Heart right ventricle (tissue), 16 donors: ENCODE data around the gene MBTPS1. TPM values are rescaled to one million over a fixed set of nuclear protein-coding genes. Genes with fewer than 3 reads are reported as not detected.

ENCODE experiments used
- ATAC-seq, 8 donors: fragments of 200-7000 bp; cut with Tn5 transposase; one replicate each; pipeline ENCODE4 v1.9.1; 2020; ENCODE audit warnings: mild to moderate bottlenecking in 8 of 8, moderate library complexity in 8 of 8, moderate number of reproducible peaks in 1 of 8
- DNase-seq, 2 donors: peaks; one replicate each; pipeline ENCODE4 v3.0.0-alpha.2; 2020
- H3K27ac ChIP-seq, 10 donors: fragments of 200-600 bp; sonication (generic) in 2 of 10; one replicate each; pipeline versions ENCODE4 v1.5.0 to v1.8.0; 2020 to 2022; ENCODE audit warnings: mild to moderate bottlenecking in 3 of 10
- H3K27me3 ChIP-seq, 7 donors: fragments of 200-600 bp; one replicate each; pipeline ENCODE4 v1.8.0; 2021 to 2022; ENCODE audit warnings: mild to moderate bottlenecking in 2 of 7
- H3K36me3 ChIP-seq, 9 donors: fragments of 200-600 bp; sonication (generic) in 1 of 9; one replicate each; pipeline versions ENCODE4 v1.5.0 to v1.8.0; 2020 to 2022; ENCODE audit warnings: mild to moderate bottlenecking in 2 of 9
- H3K4me1 ChIP-seq, 9 donors: fragments of 200-600 bp; sonication (generic) in 1 of 9; one replicate each; pipeline versions ENCODE4 v1.5.0 to v1.8.0; 2020 to 2022; ENCODE audit warnings: mild to moderate bottlenecking in 4 of 9
- H3K4me3 ChIP-seq, 10 donors: fragments of 200-600 bp; sonication (generic) in 2 of 10; one replicate each; pipeline versions ENCODE4 v1.5.0 to v1.8.0; 2020 to 2022; ENCODE audit warnings: mild to moderate bottlenecking in 7 of 10, moderate library complexity in 2 of 10
- H3K9me3 ChIP-seq, 11 donors: fragments of 200-600 bp in 10 of 11; sonication (generic) in 2 of 11; one replicate each; pipeline versions ENCODE4 v1.5.0 to v1.8.0; 2013 to 2022; ENCODE audit warnings: mild to moderate bottlenecking in 2 of 11, control low read depth in 1 of 11, moderate library complexity in 1 of 11
- WGBS, 2 donors: extraction: QIAGEN DNeasy Blood & Tissue Kit; methylation state at CpG; one replicate each; pipeline ENCODE4 v1.1.7; 2013; ENCODE audit warnings: inconsistent platforms in 1 of 2; 5-methylcytosine and 5-hydroxymethylcytosine counted together
- intact Hi-C, 10 donors: fragments of 100-400 bp; cut with DNase I; formaldehyde crosslinking; loops; one replicate each; pipeline versions ENCODE4 v1.11.1 to v1.14.2; 2022
- polyA plus RNA-seq, 2 donors: library from polyadenylated mRNA; stranded (reverse); fragments of 200-250 nt; gene quantifications; one replicate each; pipeline ENCODE4 v1.2.3, GENCODE V29; 2013
- total RNA-seq, 10 donors: library from RNA; stranded (reverse); fragmentation: NEBNext Ultra II Directional in 3 of 10; extraction: Animal tissue kit (Norgen Biotek cat#: 25700) in 3 of 10; gene quantifications; one replicate each; pipeline versions ENCODE4 v1.2.1 to v1.2.4, GENCODE V29; 2021 to 2023
- TF ChIP-seq, protein P1 (sequence below), 9 donors: fragments of 200-600 bp; sonication (generic) in 2 of 9; IDR thresholded peaks; one replicate each; pipeline versions ENCODE4 v1.5.0 to v1.8.0; 2021 to 2022; ENCODE audit warnings: antibody characterized with exemption in 9 of 9, mild to moderate bottlenecking in 5 of 9, moderate library complexity in 1 of 9
- donor health status: Arrhythmogenic right ventricular cardiomyopathy.
- donor health status: ischemic (EF 13 %, LVEDD 7.1; RV severe dilation, severe dysfunction).
- donor health status: healthy with polysubstance abuse.
- donor health status: DM: no; HTN: yes; CAD: no.
- donor health status: DM: no; HTN: no; CAD: no.
- donor health status: ischemic (EF 25% LVEDD 6.9; RV normal size, moderate dysfunction).
- donor health status: ischemic (EF 25% LVEDD 5.7; RV mildly dilated, moderate dysfunction).
- donor health status: healthy.
- donor health status: DM: yes; HTN: yes; CAD: no.
- donor health status: Ischemic cardiomyopathy.
- donor health status: ischemic (EF 35%, LVEDD 5.7; RV mildly dilated, moderate dysfunction).
- donor health status: nonischemic (EF 11% LVEDD 7.7; RV severe dilation, severe dysfunction).
- donor health status: DM: yes; HTN: yes; CAD: no.
- donor health status: PGD.
- donor health status: ischemic (EF 29% LVEDD 5.4; RV normal size, mild dysfunction).
- donor health status: nonischemic (EF 23%, LVEDD 6.1; RV moderate dilation, normal function).

Gene MBTPS1
- total and polyA plus RNA-seq, 12 donors: 41.4 to 122 (median 66.0) TPM

GRCh38 chr16:84020353-84020752, 96.4 kb downstream of the MBTPS1 start:
- peaks cover 0 to 36% (median 3%) of the 10 kb centered on the region in 11 donors for H3K9me3 ChIP-seq
- peaks cover 0 to 11% (median 0%) of the 10 kb centered on the region in 7 donors for H3K27me3 ChIP-seq
- TF ChIP-seq, protein P1, sequence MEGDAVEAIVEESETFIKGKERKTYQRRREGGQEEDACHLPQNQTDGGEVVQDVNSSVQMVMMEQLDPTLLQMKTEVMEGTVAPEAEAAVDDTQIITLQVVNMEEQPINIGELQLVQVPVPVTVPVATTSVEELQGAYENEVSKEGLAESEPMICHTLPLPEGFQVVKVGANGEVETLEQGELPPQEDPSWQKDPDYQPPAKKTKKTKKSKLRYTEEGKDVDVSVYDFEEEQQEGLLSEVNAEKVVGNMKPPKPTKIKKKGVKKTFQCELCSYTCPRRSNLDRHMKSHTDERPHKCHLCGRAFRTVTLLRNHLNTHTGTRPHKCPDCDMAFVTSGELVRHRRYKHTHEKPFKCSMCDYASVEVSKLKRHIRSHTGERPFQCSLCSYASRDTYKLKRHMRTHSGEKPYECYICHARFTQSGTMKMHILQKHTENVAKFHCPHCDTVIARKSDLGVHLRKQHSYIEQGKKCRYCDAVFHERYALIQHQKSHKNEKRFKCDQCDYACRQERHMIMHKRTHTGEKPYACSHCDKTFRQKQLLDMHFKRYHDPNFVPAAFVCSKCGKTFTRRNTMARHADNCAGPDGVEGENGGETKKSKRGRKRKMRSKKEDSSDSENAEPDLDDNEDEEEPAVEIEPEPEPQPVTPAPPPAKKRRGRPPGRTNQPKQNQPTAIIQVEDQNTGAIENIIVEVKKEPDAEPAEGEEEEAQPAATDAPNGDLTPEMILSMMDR (IDR thresholded peaks at IDR 0.05): no peak
- WGBS, 2 donors: 51 to 59% methylated on average over 9 of the region's 9 CpGs
- intact Hi-C loops: no loop called here
- no peaks in the 10 kb centered on the region for H3K36me3 ChIP-seq
- no peak overlapping the region for H3K27ac ChIP-seq
- DNase-seq (peak in 1 of 2 donors; percentile 41), ATAC-seq (peak in 6 of 8 donors; percentile 49 to 78 (median 59))
- peaks cover 0 to 9% (median 0%) of the 10 kb centered on the region in 9 donors for H3K4me1 ChIP-seq
- H3K4me3 ChIP-seq: no peak overlapping the region

DNA sequence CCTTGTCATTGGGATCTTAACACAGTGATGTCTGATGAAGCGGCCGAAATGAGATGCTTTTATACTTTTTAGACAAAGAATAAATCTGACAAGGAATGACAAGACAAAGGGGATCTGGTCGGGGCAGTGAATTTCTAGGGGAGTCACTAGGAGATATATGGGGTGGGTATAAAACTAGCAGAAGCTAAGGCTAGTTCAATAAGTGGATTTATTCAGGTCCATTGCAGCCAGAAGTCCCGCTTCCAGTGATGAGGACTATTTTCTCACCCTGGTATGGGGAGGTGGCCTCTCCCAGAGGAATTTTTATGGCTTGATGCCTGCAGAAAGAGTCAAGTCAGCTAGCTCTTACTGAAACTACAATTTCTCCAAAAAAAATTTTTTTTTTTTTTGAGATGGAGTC, 98.0 kb downstream of the MBTPS1 start:
- intact Hi-C loops: no loop called here
- no peak for DNase-seq
- 88 to 89% methylated on average over 4 of the region's 4 CpGs for WGBS, 2 donors
- no peak for ATAC-seq
- Histone ChIP-seq H3K4me1 (peaks cover 0 to 9% (median 0%) of the 10 kb centered on the region in 9 donors), H3K27ac (no peak overlapping the region), H3K9me3 (peaks cover 0 to 36% (median 3%) of the 10 kb centered on the region in 11 donors), H3K4me3 (no peak overlapping the region), H3K36me3 (no peaks in the 10 kb centered on the region), H3K27me3 (peaks cover 0 to 8% (median 0%) of the 10 kb centered on the region in 7 donors)
- TF ChIP-seq, protein P1 (IDR thresholded peaks at IDR 0.05): no peak

DNA sequence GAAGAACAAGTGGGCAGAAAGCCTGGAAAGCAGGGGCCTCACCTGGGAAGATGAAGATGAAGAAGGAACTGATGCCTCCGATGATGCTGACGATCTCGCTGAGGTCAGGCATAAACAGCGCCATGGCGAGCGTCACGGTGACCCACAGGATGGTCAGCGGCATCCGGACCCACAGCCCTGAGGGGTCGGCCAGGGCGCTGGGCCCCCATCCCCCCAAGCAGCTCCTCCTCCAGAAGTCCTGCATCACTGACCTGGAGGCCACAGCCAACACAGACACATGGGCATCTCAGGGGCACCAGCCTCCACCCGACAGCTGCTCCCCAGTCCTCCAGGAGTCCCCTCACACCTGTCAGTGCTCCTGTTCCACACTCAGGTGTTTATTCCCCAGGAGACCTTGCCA, 100.3 kb downstream of the MBTPS1 start:
- 95 to 96% methylated on average over 12 of the region's 12 CpGs for WGBS, 2 donors
- no peak for ATAC-seq
- intact Hi-C loops: no loop called here

DNA sequence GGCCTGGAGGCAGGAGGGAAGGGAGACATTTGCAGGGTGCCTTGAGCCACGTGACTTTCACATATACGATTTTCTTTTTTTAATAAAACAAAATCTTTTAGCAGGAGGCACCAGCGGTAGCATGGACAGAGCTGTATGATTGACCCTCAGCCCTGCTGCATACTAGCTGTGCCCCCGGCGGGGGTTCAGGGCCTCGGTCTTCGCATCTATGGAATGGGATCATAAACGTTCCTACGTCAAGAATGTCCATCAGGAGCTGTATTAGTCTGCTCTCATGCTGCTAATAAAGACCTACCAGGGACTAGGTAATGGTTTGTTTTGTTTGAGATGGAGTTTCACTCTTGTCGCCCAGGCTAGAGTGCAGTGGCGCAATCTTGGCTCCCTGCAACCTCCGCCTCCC, 101.3 kb downstream of the MBTPS1 start:
- TF ChIP-seq, protein P1 (IDR thresholded peaks at IDR 0.05): no peak
- ATAC-seq: no peak
- Histone ChIP-seq H3K27ac (no peak overlapping the region), H3K4me1 (peaks cover 0 to 8% (median 0%) of the 10 kb centered on the region in 9 donors), H3K4me3 (no peak overlapping the region), H3K9me3 (peaks cover 0 to 13% (median 0%) of the 10 kb centered on the region in 11 donors), H3K27me3 (peaks cover 0 to 8% (median 0%) of the 10 kb centered on the region in 7 donors), H3K36me3 (no peaks in the 10 kb centered on the region)
- 82 to 89% methylated on average over 12 of the region's 12 CpGs for WGBS, 2 donors
- intact Hi-C loops: no loop called here
- DNase-seq: no peak

More for the DNA sequence above, 100.3 kb downstream of the MBTPS1 start:
- TF ChIP-seq, protein P1 (IDR thresholded peaks at IDR 0.05): no peak
- H3K4me1 ChIP-seq: peaks cover 0 to 9% (median 0%) of the 10 kb centered on the region in 9 donors
- no peak for DNase-seq
- H3K27me3 ChIP-seq: peaks cover 0 to 8% (median 0%) of the 10 kb centered on the region in 7 donors
- H3K36me3 ChIP-seq: no peaks in the 10 kb centered on the region
- H3K27ac ChIP-seq: no peak overlapping the region
- peaks cover 0 to 24% (median under 1%) of the 10 kb centered on the region in 11 donors for H3K9me3 ChIP-seq
- no peak overlapping the region for H3K4me3 ChIP-seq
